Ishikawa (cell line): ENCODE measurements around the gene DYNC1H1.

Source experiments
- CEBPB ChIP-seq: IDR thresholded peaks from 2 replicates; pipeline ENCODE4 v1.6.1; 2012
- CREB1 ChIP-seq: IDR thresholded peaks from 2 replicates; pipeline ENCODE4 v1.6.1; 2012; ENCODE audit warnings: low read depth
- FOXM1 ChIP-seq: IDR thresholded peaks from 2 replicates; pipeline ENCODE4 v1.6.1; 2012; ENCODE audit warnings: low read depth, borderline replicate concordance
- TAF1 ChIP-seq: IDR thresholded peaks from 2 replicates; pipeline ENCODE4 v1.6.1; 2012; ENCODE audit warnings: low read depth, mild to moderate bottlenecking
- TCF12 ChIP-seq: IDR thresholded peaks from 2 replicates; pipeline ENCODE4 v1.6.1; 2012; ENCODE audit warnings: low read depth

DNA sequence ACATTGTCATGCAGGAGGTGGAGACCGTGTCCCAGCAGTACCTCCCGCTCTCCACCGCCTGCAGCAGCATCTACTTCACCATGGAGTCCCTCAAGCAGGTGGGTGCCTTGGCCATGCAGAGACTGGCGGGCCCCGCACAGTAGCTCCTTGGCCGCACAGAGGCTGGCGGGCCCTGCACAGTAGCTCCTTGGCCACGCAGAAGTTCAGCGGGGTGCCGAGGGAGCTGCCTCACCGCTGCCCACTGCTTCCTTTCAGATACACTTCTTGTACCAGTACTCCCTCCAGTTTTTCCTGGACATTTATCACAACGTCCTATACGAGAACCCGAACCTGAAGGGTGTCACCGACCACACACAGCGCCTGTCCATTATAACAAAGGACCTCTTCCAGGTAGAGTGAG lies 74.8 kb downstream of the DYNC1H1 start:
- TF ChIP-seq CREB1 = no peak
- no peak for TF ChIP-seq CEBPB
- no peak for TF ChIP-seq FOXM1
- TF ChIP-seq TCF12 = no peak
- no peak for TF ChIP-seq TAF1
